A549 (cell line): ENCODE data around the gene SSR2. TPM values are rescaled to one million over a fixed set of nuclear protein-coding genes. Genes with fewer than 3 reads are reported as not detected.

Experiments used
- ATAC-seq, 2 experiments: fragments of 200-7000 bp in 1 of 2; fragments of >200 bp in 1 of 2; cut with Nextera tagmentation in 1 of 2; cut with Tn5 transposase in 1 of 2; 3 replicates each; pipeline versions ENCODE4 v1.8.0 to v1.9.1; 2018 to 2020; ENCODE audit warnings: mild to moderate bottlenecking in 1 of 2, moderate library complexity in 1 of 2
- CTCF ChIA-PET: fragments of 300-600 bp; sonication (Branson Sonifier 250); formaldehyde crosslinking; extraction: SDS; loops from one replicate; lab custom pipeline; 2021; ENCODE audit warnings: antibody characterized with exemption, inconsistent platforms; lab: Yijun Ruan, JAX
- POLR2A ChIA-PET: fragments of 350-600 bp; formaldehyde crosslinking; extraction: SDS; loops from one replicate; lab custom pipeline; 2021; ENCODE audit warnings: antibody characterized with exemption, inconsistent platforms; lab: Yijun Ruan, JAX
- DNase-seq, 2 experiments: peaks; one replicate each; pipeline versions ENCODE4 v3.0.0 to v3.0.0-alpha.2; 2011 to 2016; ENCODE audit warnings: low read depth in 1 of 2, low spot score in 1 of 2
- FAIRE-seq: peaks from 2 replicates; lab custom pipeline; 2011; peaks lifted over from hg19 to GRCh38; lab: Jason Lieb, UNC
- H3K27ac ChIP-seq, 2 experiments: fragments of >200 bp; sonication (Bioruptor Twin); formaldehyde crosslinking; 3 replicates each; pipeline ENCODE4 v1.5.1; 2016 to 2017
- H3K4me1 ChIP-seq: fragments of >200 bp; sonication (Bioruptor Twin); formaldehyde crosslinking; 3 replicates; pipeline ENCODE4 v1.6.1; 2016
- H3K4me2 ChIP-seq: fragments of >200 bp; sonication (Bioruptor Twin); formaldehyde crosslinking; 3 replicates; pipeline ENCODE4 v1.6.1; 2016
- H3K4me3 ChIP-seq: fragments of >200 bp; sonication (Bioruptor Twin); formaldehyde crosslinking; 3 replicates; pipeline ENCODE4 v1.5.1; 2016
- H3K9me3 ChIP-seq: fragments of >200 bp; sonication (Bioruptor Twin); formaldehyde crosslinking; 3 replicates; pipeline ENCODE4 v1.6.1; 2016
- BHLHE40 ChIP-seq: IDR thresholded peaks from 2 replicates; pipeline ENCODE4 v1.6.1; 2012; ENCODE audit warnings: low read depth, low read length, inconsistent platforms
- FOSB ChIP-seq: fragments of 250-450 bp; sonication (Bioruptor Pico); IDR thresholded peaks from 2 replicates; pipeline ENCODE4 v1.5.0; 2020; ENCODE audit warnings: mild to moderate bottlenecking, moderate library complexity
- FOSL2 ChIP-seq, 2 experiments: fragments of 450-650 bp in 1 of 2; fragments of >200 bp in 1 of 2; sonication (Bioruptor Twin) in 1 of 2; formaldehyde crosslinking; IDR thresholded peaks; 2 replicates each; pipeline versions ENCODE4 v1.5.0 to v1.6.1; 2016 to 2020; ENCODE audit warnings: mild to moderate bottlenecking in 1 of 2, moderate library complexity in 1 of 2
- FOXS1 ChIP-seq: fragments of 250-450 bp; sonication (Bioruptor Pico); IDR thresholded peaks from 2 replicates; pipeline ENCODE4 v1.5.0; 2020; ENCODE audit warnings: mild to moderate bottlenecking, moderate library complexity
- HES2 ChIP-seq: fragments of >200 bp; sonication (Bioruptor Twin); formaldehyde crosslinking; IDR thresholded peaks from 2 replicates; pipeline ENCODE4 v1.6.1; 2016
- HEYL ChIP-seq: fragments of 250-450 bp; sonication (Bioruptor Pico); IDR thresholded peaks from 2 replicates; pipeline ENCODE4 v1.8.0; 2021; ENCODE audit warnings: mild to moderate bottlenecking, moderate library complexity
- JUN ChIP-seq, 2 experiments: fragments of >200 bp; sonication (Bioruptor Twin); formaldehyde crosslinking; IDR thresholded peaks; 2 replicates in 1 of 2; 3 replicates in 1 of 2; pipeline ENCODE4 v1.6.1; 2016 to 2017
- JUNB ChIP-seq: fragments of >200 bp; sonication (Bioruptor Twin); formaldehyde crosslinking; IDR thresholded peaks from 2 replicates; pipeline ENCODE4 v1.6.1; 2016
- KDM1A ChIP-seq: fragments of 200-600 bp; sonication (generic); IDR thresholded peaks from 2 replicates; pipeline ENCODE4 v1.6.1; 2016; ENCODE audit warnings: low read depth, mild to moderate bottlenecking
- KDM5A ChIP-seq: fragments of 200-600 bp; sonication (generic); IDR thresholded peaks from 2 replicates; pipeline ENCODE4 v1.6.1; 2016; ENCODE audit warnings: antibody characterized with exemption, mild to moderate bottlenecking
- MAFK ChIP-seq: fragments of 450-650 bp; IDR thresholded peaks from 2 replicates; pipeline ENCODE4 v1.6.1; 2014; ENCODE audit not compliant: partially characterized antibody
- MAZ ChIP-seq: fragments of 150-350 bp; IDR thresholded peaks from 2 replicates; pipeline ENCODE4 v1.6.1; 2014; ENCODE audit warnings: antibody characterized with exemption, low read depth, low read length, borderline replicate concordance
- MYC ChIP-seq: IDR thresholded peaks from 2 replicates; pipeline ENCODE4 v1.6.1; 2012; ENCODE audit warnings: mild to moderate bottlenecking, inconsistent platforms, low read length, improper control_type of control experiment, borderline replicate concordance
- NPAS2 ChIP-seq: fragments of 250-450 bp; sonication (Bioruptor Pico); IDR thresholded peaks from 2 replicates; pipeline ENCODE4 v1.8.0; 2022; ENCODE audit warnings: mild to moderate bottlenecking, moderate library complexity, borderline replicate concordance
- PHF8 ChIP-seq: fragments of 200-600 bp; sonication (generic); IDR thresholded peaks from 2 replicates; pipeline ENCODE4 v1.6.1; 2016; ENCODE audit warnings: low read depth, mild to moderate bottlenecking, antibody characterized with exemption, moderate library complexity, borderline replicate concordance
- RAD21 ChIP-seq, 2 experiments: fragments of >200 bp in 1 of 2; sonication (Bioruptor Twin) in 1 of 2; formaldehyde crosslinking in 1 of 2; IDR thresholded peaks in 1 of 2; conservative IDR thresholded peaks in 1 of 2; 2 replicates in 1 of 2; 3 replicates in 1 of 2; pipeline ENCODE4 v1.6.1; 2012 to 2018; ENCODE audit warnings: inconsistent platforms in 1 of 2
- RARB ChIP-seq: fragments of 250-450 bp; sonication (Bioruptor Pico); IDR thresholded peaks from 2 replicates; pipeline ENCODE4 v1.8.0; 2021; ENCODE audit warnings: mild to moderate bottlenecking, moderate library complexity
- REST ChIP-seq: fragments of 200-600 bp; sonication (generic); IDR thresholded peaks from 2 replicates; pipeline ENCODE4 v1.6.1; 2016; ENCODE audit warnings: antibody characterized with exemption, mild to moderate bottlenecking, moderate library complexity
- RNF2 ChIP-seq: fragments of 200-600 bp; sonication (generic); IDR thresholded peaks from 2 replicates; pipeline ENCODE4 v1.6.1; 2016; ENCODE audit warnings: low read depth, mild to moderate bottlenecking, antibody characterized with exemption, moderate library complexity, borderline replicate concordance
- TFCP2L1 ChIP-seq: fragments of 250-450 bp; sonication (Bioruptor Pico); IDR thresholded peaks from 2 replicates; pipeline ENCODE4 v1.5.0; 2021; ENCODE audit warnings: mild to moderate bottlenecking
- TP53 ChIP-seq: fragments of 250-450 bp; sonication (Bioruptor Pico); IDR thresholded peaks from 2 replicates; pipeline ENCODE4 v1.5.0; 2021; ENCODE audit warnings: mild to moderate bottlenecking, moderate library complexity
- ZC3H11A ChIP-seq: fragments of 450-650 bp; IDR thresholded peaks from 2 replicates; pipeline ENCODE4 v1.6.1; 2014; ENCODE audit warnings: antibody characterized with exemption, mild to moderate bottlenecking
- ZNF302 ChIP-seq: fragments of 250-450 bp; sonication (Bioruptor Pico); IDR thresholded peaks from 2 replicates; pipeline ENCODE4 v1.9.0; 2021; ENCODE audit warnings: inconsistent platforms, mild to moderate bottlenecking, moderate library complexity
- ZSCAN20 ChIP-seq: fragments of 250-450 bp; sonication (Bioruptor Pico); IDR thresholded peaks from 2 replicates; pipeline ENCODE4 v1.8.0; 2022; ENCODE audit warnings: mild to moderate bottlenecking, moderate library complexity
- WGBS: methylation state at CpG from one replicate; pipeline ENCODE4 v1.1.6; 2017; ENCODE audit errors: missing lambda C conversion rate; 5-methylcytosine and 5-hydroxymethylcytosine counted together
- polyA plus RNA-seq, 4 experiments: library from polyadenylated mRNA; depleted of rRNA in 3 of 4; stranded (reverse); fragments of >200 nt; fragmentation: RNase III in 1 of 4; extraction: RNeasy Plus Mini Kit Qiagen cat#74134 plus additional on column Dnase treatment in 1 of 4; gene quantifications; 2 replicates in 3 of 4; 3 replicates in 1 of 4; pipeline ENCODE4 v1.2.3, GENCODE V29; 2011 to 2017
- TF ChIP-seq, protein P1 (sequence below): IDR thresholded peaks from 2 replicates; pipeline ENCODE4 v1.6.1; 2012
- TF ChIP-seq, protein P2 (sequence below): fragments of 250-450 bp; sonication (Bioruptor Pico); IDR thresholded peaks from 2 replicates; pipeline ENCODE4 v1.5.0; 2020; ENCODE audit warnings: low read depth, mild to moderate bottlenecking, moderate library complexity
- TF ChIP-seq, protein P3 (sequence below): fragments of 250-450 bp; sonication (Bioruptor Pico); IDR thresholded peaks from 2 replicates; pipeline ENCODE4 v1.5.0; 2021; ENCODE audit warnings: mild to moderate bottlenecking, moderate library complexity, borderline replicate concordance

Gene SSR2
- polyA plus RNA-seq, 2 of the 4 experiments (the other 2 are of a cell fraction) = 261 to 382 TPM

DNA sequence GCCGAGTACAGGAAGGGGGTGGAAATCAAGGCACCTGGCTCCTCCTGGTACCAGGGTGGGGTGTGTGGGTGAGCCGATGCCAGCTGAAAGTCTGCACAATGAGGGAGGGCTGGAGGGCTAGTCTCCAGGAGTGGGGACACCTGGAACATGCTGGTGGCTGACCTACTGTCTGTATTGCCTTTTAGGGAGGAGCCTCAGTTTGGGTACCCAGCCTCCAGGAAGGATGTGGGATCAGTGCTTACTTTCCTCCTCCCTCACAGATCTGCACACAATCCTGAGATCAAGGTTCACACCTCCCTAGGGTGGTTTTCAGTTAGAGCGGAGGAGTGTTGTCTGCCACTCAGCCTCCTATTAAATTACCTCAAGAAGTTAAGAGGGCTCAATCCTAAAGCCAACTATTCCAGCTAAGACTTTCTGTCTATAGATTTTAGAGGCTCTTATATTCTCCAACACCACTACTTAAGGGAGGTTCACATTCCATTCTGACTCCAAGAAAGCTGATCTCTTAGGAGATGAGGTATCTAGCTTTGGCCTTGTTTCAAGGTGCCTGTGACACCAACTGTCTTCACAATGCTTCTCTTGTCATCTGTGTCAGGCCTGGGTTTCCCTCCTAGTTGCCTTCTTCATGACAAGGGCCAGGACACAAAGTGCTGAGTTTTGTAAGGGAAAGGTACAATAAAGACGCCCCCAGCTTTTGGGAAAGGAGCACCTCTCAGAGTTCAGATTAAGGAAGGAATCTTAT, 15.7 kb downstream of the SSR2 start (continued):
- TF ChIP-seq REST = no peak
- TF ChIP-seq FOSL2 (IDR thresholded peaks at IDR 0.05) = no peak
- TF ChIP-seq FOSL2 (CRISPR knock-in tag; IDR thresholded peaks at IDR 0.05) = no peak
- TF ChIP-seq ZSCAN20 = no peak
- TF ChIP-seq, protein P1, sequence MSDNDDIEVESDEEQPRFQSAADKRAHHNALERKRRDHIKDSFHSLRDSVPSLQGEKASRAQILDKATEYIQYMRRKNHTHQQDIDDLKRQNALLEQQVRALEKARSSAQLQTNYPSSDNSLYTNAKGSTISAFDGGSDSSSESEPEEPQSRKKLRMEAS = no peak
- TF ChIP-seq HES2 = no peak
- TF ChIP-seq JUNB = no peak
- no peak for TF ChIP-seq BHLHE40
- TF ChIP-seq KDM5A = no peak
- no peak for TF ChIP-seq MAZ
- TF ChIP-seq ZNF302 (CRISPR knock-in tag) = no peak
- no peak for TF ChIP-seq RNF2
- TF ChIP-seq, all 56 proteins: peak for 0

DNA sequence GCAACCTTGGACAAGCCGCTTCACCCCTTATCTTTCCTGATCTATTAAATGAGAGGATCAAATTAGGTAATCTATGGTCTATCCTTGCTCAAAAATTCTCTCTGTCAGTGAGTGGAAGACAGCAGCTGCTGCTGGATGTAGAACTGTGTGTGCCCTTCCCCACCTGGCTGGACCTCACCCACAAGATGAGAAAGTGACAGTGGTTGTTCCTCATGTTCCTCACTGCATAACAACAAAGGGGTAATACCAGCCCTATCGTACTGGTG, 16.9 kb downstream of the SSR2 start:
- DNase-seq (no peak), FAIRE-seq (no peak), ATAC-seq (0 out of 6 replicates have a peak, but pooled peaks of 1 of the 2 experiments have one; percentile 9)
- Histone ChIP-seq H3K9me3 (no peaks in the 10 kb centered on the region), H3K4me3 (peak overlapping the region; percentile 10; the same call in 1 of the 3 replicates), H3K4me2 (peak overlapping the region; percentile 67), H3K27ac (peak overlapping the region; percentile 68 to 85), H3K4me1 (peaks cover 43% of the 10 kb centered on the region)
- ChIA-PET CTCF (interaction anchor here (0.7 to 6.6 kb wide), 8 partner anchors 11 to 181 kb away, joined by 3 to 63 read pairs (median 3); no protein-coding TSS in a partner anchor), POLR2A (interaction anchor here (1.0 to 1.5 kb wide), 2 partner anchors 20 to 33 kb away, joined by 3 to 8 read pairs; no protein-coding TSS in a partner anchor)
- 27% methylated on average over 2 of the region's 2 CpGs for WGBS
- TF ChIP-seq MAFK (no peak), HEYL (CRISPR knock-in tag) (no peak), NPAS2 (no peak), PHF8 (no peak), ZC3H11A (no peak), FOSB (CRISPR knock-in tag) (no peak), RARB (CRISPR knock-in tag) (no peak), TFCP2L1 (CRISPR knock-in tag) (no peak), MYC (no peak), ZSCAN20 (no peak), JUN (IDR thresholded peaks at IDR 0.05) (no peak), RAD21 (conservative IDR thresholded peaks at IDR 0.05 in 1 of 2, IDR thresholded peaks at IDR 0.05 in 1 of 2) (no peak), FOXS1 (CRISPR knock-in tag) (no peak), KDM1A (no peak), TP53 (CRISPR knock-in tag) (no peak), REST (no peak), JUNB (no peak)
- TF ChIP-seq, protein P2, sequence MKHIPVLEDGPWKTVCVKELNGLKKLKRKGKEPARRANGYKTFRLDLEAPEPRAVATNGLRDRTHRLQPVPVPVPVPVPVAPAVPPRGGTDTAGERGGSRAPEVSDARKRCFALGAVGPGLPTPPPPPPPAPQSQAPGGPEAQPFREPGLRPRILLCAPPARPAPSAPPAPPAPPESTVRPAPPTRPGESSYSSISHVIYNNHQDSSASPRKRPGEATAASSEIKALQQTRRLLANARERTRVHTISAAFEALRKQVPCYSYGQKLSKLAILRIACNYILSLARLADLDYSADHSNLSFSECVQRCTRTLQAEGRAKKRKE (CRISPR knock-in tag) = no peak
- TF ChIP-seq, protein P3, sequence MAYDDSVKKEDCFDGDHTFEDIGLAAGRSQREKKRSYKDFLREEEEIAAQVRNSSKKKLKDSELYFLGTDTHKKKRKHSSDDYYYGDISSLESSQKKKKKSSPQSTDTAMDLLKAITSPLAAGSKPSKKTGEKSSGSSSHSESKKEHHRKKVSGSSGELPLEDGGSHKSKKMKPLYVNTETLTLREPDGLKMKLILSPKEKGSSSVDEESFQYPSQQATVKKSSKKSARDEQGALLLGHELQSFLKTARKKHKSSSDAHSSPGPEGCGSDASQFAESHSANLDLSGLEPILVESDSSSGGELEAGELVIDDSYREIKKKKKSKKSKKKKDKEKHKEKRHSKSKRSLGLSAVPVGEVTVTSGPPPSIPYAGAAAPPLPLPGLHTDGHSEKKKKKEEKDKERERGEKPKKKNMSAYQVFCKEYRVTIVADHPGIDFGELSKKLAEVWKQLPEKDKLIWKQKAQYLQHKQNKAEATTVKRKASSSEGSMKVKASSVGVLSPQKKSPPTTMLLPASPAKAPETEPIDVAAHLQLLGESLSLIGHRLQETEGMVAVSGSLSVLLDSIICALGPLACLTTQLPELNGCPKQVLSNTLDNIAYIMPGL (CRISPR knock-in tag) = no peak
